ENCODE data around the gene CCSER2.

DNA sequence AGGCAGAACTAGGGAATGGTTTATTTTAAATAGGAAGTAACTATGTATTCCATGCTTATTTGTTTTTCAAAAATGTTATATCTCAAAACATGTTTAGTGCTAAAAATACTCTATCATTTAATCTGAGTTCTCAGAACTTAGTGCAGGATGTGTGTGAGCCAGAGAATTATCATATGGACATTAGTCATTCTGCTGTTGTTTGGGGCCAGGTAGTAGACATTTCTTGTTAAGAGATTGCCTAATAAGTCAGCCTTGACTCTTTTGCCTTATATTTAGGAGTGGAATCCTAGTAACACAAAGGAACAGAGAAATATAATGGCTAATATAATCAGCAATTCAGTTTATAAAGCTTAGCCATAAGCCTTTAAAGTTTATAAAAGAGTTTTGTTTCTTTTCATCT lies 149.8 kb downstream of the CCSER2 start:
- TF ChIP-seq, protein P1, sequence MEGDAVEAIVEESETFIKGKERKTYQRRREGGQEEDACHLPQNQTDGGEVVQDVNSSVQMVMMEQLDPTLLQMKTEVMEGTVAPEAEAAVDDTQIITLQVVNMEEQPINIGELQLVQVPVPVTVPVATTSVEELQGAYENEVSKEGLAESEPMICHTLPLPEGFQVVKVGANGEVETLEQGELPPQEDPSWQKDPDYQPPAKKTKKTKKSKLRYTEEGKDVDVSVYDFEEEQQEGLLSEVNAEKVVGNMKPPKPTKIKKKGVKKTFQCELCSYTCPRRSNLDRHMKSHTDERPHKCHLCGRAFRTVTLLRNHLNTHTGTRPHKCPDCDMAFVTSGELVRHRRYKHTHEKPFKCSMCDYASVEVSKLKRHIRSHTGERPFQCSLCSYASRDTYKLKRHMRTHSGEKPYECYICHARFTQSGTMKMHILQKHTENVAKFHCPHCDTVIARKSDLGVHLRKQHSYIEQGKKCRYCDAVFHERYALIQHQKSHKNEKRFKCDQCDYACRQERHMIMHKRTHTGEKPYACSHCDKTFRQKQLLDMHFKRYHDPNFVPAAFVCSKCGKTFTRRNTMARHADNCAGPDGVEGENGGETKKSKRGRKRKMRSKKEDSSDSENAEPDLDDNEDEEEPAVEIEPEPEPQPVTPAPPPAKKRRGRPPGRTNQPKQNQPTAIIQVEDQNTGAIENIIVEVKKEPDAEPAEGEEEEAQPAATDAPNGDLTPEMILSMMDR (conservative IDR thresholded peaks at IDR 0.05; ENCODE audit: low read length): no peak
- TF ChIP-seq EZH2phosphoT487 (IDR thresholded peaks at IDR 0.05; ENCODE audit: borderline replicate concordance): no peak

Measured in Loucy (cell line).